HuH-7 (cell line): ENCODE measurements around the gene ACSS3.
"Not testable (repeated sequence)": the region's sequence is repeated elsewhere in the genome, so short reads cannot be mapped to it uniquely, and the experiment has no call there.

Experiments
- DNase-seq: peaks from one replicate; pipeline ENCODE4 v3.0.0; 2011; ENCODE audit warnings: low spot score

Gene ACSS3

DNA sequence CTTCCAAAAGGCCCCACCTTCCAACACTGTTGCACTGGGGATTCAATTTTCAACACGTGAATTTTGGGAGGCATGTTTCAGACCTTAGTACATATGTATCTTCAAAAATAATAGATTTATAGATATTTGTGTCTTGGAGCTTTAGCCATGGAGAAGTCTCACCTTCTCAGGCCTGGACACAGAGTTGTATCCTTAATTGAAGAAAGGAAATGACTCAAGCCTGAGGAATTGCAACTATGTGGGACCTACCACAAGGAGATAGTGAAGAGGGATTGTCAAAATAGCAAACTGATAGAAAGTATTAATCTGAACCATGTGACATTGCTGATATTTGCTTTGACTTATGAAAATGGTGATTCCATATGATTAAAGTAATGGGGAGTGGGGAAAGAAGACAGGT, 89.8 kb downstream of the ACSS3 start:
- no peak for DNase-seq

DNA sequence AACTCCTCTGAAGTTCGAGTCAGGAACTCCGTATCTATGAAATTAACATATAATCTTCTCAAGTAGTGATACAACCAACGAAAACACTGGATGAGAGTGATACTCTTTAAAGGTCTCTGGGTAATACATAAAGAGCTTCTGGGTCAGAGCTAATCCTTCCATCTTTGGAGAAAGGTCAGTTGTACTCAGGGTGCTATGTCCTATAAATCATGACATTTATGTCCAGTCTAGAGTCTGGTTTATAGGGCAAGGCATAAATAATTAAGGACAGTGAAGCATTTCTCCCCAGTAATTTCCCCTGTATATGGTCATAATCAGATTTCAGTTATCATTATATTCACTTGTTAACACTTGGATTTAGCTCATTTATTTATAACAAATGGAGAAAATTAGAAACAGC, 90.6 kb downstream of the ACSS3 start:
- DNase-seq: no peak

DNA sequence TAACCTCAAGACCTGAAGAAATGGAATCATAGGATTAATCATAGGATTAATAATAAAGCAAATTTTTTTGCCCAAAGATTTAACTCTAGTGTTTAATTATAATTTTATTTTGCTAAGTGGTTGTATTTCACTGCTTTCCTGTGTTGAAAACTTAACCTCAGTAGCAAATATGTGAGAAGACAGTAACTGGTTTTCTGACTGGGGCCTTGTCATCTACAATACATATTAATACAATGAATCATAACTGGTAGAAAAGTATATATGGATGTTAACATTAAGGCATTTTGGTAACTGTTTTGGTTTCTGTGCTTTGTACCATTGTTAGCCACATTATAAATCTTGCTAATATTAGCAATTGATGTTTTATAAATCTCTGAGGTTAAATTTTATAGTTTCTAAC, 92.2 kb downstream of the ACSS3 start:
- DNase-seq: no peak

DNA sequence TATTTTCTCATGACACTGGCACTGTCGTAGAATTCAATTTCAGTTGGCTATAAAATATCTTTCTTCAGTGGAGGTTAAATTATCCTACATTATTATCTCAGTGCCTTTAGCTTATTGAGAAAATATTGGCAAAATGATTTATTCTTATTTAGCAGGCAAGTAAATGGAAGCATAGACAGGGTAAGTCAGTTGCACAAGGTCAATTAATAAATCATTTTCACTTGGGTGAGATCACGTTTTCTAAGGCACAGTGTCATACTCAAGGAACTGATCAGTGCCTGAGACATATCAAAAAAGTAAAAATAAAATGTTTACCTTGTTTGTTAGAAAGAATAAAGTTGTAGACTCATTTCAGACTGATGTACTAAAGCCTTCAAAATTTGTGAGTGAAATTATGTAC, 95.0 kb downstream of the ACSS3 start:
- DNase-seq: no peak

DNA sequence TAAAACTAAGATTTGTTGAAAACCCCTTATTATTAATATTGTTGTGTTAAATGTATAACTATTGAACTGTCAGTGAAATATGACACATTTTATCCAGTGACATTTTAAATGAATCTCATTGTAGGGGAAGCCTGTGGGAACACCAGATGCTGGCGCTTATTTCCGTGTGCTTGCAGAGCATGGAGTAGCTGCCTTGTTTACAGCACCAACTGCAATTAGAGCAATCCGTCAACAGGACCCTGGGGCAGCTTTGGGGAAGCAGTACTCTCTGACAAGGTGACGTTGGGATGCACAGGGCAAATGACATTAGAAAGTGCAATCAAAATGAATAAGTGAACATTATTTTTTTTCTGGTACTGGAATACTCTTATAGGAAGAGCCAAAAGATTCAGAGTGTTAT, 96.8 kb downstream of the ACSS3 start:
- DNase-seq: no peak

DNA sequence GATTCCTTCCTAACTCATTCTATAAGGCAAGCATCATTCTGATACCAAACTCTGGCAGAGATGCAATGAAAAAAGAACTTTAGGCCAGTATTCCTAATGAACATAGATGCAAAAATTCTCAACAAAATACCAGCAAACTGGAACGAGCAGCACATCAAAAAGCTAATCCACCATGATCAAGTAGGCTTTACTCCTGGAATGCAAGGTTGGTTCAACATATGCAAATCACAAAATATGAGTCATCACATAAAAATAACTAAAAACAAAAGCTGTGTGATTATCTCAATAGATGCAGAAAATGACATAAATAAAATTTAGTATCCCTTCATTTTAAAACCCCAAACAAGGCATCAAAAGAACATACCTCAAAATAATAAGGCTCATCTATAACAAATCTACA, 98.9 kb downstream of the ACSS3 start:
- DNase-seq: no peak

DNA sequence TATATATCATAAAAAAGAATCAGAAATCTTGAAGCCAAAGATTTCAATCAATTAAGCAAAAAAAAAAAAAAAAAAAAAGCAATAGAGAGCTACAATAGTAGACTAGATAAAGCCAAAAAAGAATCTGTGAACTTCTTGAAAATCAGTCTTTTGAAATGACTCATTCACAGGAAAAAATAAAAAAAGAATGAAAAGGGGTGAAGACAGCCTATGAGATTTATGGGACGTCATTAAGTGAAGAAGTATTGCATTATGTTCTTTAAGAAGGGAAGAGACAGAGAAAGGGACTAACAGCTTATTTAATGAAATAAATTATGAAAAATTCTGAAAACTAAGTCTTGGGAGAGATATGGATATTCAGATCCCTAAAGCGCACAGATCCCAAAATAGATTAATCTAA, 103.8 kb downstream of the ACSS3 start:
- no peak for DNase-seq

DNA sequence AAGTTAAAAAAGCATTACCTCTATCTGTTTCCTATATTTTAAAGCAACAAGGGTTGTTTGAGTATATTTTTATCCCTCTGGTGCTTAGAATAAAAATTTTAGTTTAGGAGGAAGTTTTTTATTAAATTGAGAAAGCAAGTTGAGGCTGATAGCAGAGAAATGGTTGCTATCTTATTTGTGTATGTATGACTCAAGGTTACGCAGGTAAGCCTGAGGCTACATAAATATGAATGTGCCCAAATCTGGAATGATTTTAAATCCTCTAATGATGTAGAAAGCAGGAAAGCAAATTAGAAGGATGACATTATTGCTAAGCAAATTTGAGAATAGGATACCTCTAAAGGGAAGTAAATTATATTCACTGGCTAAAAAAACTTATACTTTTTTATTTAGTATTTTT, 109.8 kb downstream of the ACSS3 start:
- no peak for DNase-seq

DNA sequence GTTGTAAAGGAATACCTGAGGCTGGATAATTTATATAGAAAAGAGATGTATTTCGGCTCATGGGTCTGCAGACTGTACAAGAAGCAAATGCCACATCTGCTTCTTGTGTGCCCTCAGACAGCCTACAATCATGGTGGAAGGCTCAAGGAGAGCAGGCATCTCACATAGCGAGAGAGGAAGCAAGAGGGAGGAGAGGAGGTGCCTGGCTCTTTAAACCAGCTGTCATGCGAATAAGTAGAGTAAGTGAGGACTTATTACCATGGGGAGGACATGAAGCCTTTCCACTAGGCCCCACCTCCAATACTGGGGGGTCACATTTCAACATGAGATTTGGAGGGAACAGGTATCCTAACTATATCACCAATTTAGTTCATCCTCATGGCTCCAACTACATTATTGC, 118.7 kb downstream of the ACSS3 start:
- DNase-seq: no peak

DNA sequence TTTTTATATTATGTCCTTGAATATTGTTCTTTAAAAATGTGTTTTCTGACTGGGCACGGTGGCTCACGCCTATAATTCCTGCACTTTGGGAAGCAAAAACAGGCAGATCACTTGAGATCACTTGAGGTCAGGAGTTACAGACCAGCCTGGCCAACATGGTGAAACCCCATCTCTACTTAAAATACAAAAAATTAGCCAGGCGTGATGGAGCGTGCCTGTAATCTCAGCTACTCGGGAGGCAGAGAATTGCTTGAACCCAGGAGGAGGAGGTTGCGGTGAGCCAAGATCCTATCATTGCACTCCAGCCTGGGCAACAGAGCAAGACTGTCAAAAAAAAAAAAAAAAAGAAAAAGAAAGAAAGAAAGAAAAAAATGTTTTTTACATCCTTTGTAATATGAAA, 122.7 kb downstream of the ACSS3 start:
- not testable (repeated sequence) for DNase-seq

DNA sequence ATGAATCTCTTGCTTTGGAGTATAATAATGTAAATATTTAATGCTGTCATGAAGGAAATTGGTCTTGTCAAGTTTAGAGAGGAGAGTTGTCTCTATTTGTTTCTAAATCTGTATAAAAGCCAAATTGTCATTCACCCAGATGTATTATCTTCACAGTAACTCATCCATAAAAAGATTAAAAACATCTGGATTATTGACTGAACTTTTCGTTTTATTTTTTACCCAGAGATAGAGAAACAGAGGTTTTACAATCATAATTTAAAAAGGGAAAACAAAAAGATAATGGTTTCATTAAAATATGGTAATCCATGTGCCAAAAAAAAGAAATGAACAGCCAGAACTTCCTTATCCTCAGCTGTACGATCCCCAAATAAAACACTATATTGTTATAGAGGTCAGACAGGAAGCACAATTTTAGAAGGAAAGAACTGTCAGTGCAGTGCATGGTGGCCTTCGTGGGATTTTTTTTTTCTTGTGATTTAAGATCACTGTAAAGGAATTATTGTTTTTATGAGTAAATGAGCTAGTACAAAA, 125.9 kb downstream of the ACSS3 start:
- no peak for DNase-seq

DNA sequence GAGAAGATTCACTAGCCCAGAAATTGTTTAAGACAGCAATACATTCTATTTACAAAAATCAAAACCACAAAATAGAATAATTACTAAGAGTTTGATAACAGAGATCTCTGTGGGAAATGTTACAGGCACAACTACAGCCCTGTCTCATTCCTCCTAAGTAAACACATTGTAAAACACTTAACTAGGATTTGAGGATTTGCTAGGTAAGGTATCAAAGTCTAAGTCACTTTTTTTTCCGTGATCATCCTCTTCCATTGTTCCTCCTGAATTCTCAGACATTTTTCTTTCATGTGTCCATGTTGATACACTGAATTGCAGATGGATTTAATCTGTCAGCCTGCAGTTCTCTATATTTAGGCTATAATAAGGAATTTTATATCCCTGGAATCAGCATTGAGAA, 127.5 kb downstream of the ACSS3 start:
- no peak for DNase-seq

DNA sequence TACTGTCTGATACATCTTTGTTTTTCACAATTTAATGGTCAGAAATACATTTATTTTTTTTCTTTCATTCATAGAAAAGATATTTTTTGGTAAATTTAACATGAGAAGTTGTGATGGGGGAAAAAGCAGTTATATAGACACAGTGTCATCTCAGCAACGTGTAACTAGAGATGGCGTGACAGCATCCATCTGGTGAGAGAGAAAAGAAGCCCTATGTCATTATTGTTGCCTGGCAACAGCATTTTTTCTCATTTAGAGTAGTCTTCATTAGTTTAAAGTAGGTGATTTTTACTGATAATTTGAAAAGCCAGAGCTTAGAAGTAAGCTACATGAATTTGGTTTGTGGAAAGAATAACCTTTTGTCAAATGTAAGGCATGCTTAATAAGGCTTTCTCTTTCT, 128.6 kb downstream of the ACSS3 start:
- DNase-seq: no peak

DNA sequence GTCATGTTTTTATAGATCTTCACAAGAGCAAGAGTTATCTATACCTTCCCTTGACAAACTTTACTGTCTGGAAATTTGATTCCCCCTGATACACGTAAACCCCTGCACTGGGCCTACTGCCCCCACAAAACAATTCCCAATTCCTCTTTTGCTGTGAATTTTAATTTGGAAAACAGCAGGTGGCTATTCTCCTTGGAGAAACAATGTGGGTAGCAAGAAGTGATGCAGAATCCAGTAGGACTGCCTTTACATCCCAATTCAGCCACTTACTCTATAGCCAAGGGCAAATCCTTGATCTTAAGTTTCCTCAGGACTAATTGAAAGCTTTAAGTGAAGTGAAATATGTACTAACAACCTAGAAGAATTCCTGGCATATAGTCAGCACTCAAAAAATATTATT, 129.3 kb downstream of the ACSS3 start:
- no peak for DNase-seq

DNA sequence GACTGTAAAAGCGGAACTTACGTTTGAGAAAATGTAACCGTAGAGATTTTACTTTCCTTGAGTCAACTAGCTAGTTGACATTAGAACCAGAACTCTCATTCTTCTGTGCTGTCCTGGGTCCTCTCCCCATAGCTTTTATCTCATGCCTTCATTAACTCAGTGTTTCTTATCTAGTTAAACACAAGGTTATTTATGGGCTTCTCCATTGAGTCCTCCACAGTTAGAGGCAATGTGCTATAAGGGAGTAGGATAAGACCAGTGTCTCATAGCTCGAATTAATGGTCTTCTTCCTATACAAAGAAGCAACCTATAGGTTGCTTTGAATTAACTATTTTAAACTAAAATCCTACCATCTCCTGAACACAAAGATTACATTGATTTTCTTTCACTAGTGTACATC, 129.8 kb downstream of the ACSS3 start:
- DNase-seq: no peak

DNA sequence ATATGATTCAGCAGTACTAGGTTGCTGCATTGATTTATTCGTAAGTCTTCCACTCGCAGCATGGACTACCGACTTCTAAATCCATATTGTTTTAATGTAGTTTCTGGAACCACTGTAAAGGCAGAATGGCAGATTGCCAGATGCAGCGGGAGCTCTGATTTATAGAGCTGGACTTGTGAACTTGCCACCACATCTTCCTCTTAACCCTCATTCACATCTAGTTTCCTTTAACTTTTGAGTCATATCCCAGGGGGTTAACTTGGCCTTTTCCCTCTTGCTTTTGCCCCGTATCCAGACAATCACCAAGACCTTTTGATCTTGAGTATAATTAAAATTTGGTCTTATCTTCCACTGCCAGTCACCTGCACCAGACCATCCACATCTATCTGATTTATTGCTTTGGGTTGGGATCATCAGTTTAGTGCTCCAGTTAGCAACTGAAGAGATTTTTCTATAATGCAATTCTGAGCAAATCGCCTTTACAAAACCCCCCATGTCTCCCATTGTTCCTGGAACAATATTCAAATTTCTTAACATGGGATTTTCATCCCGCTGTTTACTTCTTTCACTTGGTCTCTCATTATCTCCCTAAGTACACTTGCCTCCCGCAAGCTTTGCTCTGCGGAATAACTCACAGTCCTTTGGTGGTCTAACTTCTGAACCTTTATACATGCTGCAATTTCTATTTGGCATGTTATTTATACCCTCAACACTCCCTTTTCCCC, 130.5 kb downstream of the ACSS3 start:
- no peak for DNase-seq

DNA sequence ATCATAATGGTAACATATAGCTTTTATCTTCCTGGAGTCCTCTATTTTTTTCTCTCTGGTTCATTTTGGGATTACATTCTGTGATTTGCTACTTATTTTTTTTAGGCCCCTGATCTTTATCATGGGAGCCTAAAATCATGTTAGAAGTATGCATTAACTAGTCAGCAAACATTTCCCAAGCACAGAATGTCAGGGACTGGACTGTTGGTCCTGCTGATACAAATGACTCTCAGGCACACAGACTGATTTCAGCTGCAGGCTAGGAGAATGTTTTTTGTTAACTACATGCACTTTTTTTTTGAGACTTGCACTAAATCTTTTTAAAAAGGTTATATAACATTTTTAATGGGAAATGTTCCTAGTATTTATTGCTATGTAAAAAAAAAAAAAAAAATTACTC, 131.1 kb downstream of the ACSS3 start:
- no peak for DNase-seq

DNA sequence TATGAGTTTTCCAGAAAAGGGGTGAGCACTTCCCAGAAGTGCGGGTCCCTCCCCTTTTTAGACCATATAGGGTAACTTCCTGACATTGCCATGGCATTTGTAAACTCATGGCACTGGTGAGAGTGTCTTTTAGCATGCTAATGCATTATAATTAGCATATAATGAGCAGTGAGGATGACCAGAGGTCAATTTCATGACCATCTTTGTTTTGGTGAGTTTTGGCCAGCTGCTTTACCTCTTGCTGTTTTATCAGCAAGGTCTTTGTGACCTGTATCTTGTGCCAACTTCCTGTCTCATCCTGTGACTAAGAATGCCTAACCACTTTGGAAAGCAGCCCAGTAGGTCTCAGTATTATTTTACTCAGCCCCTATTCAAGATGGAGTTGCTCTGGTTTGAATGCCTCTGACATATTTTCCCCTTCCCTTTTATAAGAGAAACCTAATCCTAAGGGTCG, 131.9 kb downstream of the ACSS3 start:
- not testable (repeated sequence) for DNase-seq

DNA sequence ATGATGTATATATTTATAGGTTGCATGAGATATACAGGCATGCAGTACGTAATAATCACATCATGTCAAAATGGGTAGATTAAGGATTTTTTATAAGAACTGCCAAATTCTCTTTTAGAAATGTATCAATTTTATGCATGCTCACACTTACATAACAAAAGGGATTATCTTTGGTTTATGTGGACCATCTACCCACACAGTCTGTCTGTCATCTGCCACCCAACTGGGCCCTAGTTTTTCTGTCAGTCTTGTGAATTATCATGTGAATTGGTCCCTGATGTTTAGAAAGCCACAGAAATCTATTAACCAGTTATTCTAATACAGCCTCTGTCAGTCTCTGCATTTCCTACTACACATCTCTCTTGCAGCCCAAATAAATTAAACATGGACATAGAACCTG, 133.4 kb downstream of the ACSS3 start:
- DNase-seq: no peak

DNA sequence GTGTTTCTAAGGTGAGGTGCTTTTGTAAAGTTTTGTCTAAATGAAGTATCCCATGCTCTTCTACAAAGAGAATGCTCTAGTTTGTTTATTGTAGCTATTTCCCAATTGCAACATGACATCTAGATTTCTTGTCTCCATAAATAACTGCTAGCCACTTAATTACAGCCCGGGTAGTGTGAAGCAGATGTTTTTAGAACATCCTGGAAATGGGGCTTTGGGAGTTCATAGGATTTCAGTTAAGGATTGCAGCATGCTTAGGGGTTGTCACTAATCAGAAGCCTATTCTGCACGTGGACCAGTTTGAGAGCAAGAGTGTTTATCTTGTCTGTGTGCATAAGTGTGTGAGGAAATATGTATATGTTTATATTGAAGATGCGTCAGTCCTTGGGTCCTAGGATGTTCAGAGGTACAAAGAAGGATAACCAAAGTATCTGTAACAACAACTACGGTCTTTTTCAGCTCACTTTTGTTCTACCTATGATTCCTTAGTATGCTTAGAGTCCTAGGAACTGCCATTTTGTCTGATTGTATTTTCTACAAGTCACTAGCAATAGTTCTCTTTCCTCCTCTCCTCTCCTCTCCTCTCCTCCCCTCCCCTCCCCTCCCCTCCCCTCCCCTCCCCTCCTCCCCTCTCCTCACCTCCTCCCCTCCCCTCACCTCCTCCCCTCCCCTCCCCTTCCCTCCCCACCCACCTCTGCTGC, 135.3 kb downstream of the ACSS3 start:
- no peak for DNase-seq

DNA sequence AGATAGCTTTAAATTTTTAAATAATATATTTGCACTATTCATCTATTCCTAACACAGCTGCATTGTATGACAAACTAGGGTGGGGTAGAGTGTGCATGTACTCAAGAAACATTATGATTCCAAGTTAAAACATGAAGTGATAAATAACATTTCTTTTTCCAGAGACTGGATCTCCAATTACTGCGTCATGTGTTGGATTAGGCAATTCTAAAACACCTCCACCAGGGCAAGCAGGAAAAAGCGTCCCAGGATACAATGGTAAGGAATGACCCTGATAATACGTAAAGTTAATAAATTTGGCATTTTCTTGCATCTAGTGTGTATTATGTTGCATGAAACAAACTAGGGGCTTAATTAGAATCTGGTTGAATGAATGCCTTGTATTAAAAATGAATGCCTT, 138.9 kb downstream of the ACSS3 start:
- DNase-seq: no peak

DNA sequence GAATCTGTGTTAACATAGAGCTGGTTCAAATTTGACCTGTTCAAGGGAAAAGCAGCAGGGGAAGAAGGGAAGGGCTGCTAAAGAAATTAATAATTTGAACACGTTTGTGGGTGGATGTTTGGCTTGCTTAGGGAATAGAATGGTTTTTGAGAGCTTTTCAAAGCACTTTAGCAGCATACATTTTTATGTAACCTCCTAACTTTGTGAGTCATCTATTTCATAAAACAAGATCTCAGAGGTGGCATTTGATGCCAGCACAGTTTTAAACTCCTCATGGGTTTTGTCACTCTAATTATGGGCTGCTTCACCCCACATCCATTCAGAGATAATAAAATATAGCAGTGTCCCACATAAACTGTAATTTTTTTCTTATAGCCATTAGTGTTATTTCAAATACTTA, 143.8 kb downstream of the ACSS3 start:
- no peak for DNase-seq

DNA sequence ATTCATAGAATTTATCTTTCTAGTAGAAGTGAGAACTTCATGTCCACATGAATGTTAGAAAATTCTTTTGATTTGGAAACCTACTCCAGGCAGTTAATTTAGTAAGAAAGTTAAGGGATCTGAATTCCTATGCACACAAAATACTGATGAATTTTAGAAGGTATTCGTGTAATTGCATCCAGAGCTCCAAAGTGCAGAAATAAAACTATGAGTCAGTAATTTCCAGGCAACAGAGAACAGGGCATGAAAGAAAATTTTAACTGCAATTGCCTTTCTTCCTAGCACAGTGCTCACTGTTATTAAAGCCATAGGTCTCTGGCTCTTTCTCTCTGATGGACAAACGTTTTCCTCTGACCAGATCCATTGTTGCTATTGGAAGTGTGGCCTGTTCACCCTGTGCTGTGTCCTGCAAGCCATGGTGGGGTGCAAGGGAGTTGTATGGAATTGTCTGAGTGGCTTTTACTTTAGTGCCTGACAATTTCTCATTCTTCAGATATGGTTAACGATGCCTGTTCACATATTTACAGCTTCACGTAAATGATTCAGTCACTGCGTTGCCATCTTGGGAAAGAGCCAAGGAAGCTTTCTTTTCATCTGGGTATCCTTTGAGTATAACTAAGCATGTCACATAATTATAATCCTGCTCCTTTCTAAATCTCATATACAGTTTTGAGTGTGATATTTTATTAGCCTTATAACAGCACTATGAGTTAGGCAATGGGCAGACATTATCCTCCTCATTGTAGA, 145.1 kb downstream of the ACSS3 start:
- no peak for DNase-seq
